ENCODE results near the gene NVL.

GRCh38 chr1:224183591-224184312, 146.2 kb downstream of the NVL start:
- TF ChIP-seq ZNF70 (CRISPR knock-in tag; IDR thresholded peaks at IDR 0.05) (no peak), ZFP3 (CRISPR knock-in tag; IDR thresholded peaks at IDR 0.05) (no peak), BACH2 (CRISPR knock-in tag; IDR thresholded peaks at IDR 0.05; ENCODE audit: borderline replicate concordance) (no peak), POU6F1 (CRISPR knock-in tag; IDR thresholded peaks at IDR 0.05; ENCODE audit: borderline replicate concordance, low read depth) (no peak), CSDC2 (CRISPR knock-in tag; IDR thresholded peaks at IDR 0.05) (no peak), ARNTL (CRISPR knock-in tag; IDR thresholded peaks at IDR 0.05; ENCODE audit: borderline replicate concordance, low read depth) (no peak), ESRRG (CRISPR knock-in tag; IDR thresholded peaks at IDR 0.05) (no peak), ISL1 (CRISPR knock-in tag; IDR thresholded peaks at IDR 0.05) (no peak), ZFP30 (CRISPR knock-in tag; IDR thresholded peaks at IDR 0.05) (no peak), PPARA (CRISPR knock-in tag; IDR thresholded peaks at IDR 0.05; ENCODE audit: borderline replicate concordance) (no peak)
- TF ChIP-seq, protein P1, sequence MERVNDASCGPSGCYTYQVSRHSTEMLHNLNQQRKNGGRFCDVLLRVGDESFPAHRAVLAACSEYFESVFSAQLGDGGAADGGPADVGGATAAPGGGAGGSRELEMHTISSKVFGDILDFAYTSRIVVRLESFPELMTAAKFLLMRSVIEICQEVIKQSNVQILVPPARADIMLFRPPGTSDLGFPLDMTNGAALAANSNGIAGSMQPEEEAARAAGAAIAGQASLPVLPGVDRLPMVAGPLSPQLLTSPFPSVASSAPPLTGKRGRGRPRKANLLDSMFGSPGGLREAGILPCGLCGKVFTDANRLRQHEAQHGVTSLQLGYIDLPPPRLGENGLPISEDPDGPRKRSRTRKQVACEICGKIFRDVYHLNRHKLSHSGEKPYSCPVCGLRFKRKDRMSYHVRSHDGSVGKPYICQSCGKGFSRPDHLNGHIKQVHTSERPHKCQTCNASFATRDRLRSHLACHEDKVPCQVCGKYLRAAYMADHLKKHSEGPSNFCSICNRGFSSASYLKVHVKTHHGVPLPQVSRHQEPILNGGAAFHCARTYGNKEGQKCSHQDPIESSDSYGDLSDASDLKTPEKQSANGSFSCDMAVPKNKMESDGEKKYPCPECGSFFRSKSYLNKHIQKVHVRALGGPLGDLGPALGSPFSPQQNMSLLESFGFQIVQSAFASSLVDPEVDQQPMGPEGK (CRISPR knock-in tag; IDR thresholded peaks at IDR 0.05; ENCODE audit: borderline replicate concordance): no peak
